GM12873 (cell line): ENCODE data around the gene KCNK15.

Experiments used
- TF ChIP-seq, protein P1 (sequence below): IDR thresholded peaks from 2 replicates; pipeline ENCODE4 v1.5.1; 2012; ENCODE audit warnings: low read depth, mild to moderate bottlenecking, moderate library complexity, low read length, control low read depth; ENCODE audit not compliant: insufficient read depth; ENCODE audit errors: missing control alignments

KCNK15 gene

DNA sequence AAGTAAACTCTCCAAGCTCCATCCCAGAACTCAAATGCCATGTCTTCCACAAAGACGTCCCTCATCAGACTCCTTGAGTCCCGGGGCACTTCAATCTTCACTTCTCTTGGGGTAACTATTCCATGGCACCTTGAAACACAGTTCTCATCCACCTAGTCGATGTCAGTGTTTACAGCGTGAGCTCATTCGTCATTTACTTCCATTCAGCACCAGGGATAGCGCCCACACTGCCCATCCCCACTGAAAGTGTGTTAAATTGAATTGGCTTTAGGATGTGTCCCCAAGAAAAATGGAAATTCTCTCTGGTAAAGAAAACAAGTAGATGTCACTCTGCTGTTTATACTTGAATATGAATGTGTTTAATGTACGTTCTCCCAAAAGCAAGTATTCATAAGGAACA lies 31.3 kb downstream of the KCNK15 start:
- TF ChIP-seq, protein P1, sequence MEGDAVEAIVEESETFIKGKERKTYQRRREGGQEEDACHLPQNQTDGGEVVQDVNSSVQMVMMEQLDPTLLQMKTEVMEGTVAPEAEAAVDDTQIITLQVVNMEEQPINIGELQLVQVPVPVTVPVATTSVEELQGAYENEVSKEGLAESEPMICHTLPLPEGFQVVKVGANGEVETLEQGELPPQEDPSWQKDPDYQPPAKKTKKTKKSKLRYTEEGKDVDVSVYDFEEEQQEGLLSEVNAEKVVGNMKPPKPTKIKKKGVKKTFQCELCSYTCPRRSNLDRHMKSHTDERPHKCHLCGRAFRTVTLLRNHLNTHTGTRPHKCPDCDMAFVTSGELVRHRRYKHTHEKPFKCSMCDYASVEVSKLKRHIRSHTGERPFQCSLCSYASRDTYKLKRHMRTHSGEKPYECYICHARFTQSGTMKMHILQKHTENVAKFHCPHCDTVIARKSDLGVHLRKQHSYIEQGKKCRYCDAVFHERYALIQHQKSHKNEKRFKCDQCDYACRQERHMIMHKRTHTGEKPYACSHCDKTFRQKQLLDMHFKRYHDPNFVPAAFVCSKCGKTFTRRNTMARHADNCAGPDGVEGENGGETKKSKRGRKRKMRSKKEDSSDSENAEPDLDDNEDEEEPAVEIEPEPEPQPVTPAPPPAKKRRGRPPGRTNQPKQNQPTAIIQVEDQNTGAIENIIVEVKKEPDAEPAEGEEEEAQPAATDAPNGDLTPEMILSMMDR = no peak

DNA sequence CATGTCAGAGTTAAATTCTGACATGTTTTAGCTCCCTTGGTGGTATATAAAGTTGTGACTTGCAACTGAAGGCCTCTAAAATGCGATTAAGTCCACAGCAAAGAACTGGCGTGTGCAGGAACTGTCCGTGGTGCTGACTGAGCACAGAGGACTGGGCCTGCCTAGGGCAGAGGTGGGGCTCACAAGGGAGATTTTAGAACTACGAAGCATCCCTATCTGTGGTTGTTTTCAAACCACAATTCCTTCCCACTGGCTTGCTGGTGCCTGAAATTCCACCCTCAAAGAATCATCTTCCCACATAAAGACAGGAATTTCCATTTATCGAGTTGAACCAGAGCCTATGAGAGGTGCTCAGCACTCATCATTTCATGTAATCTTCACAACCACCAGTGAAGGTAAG lies 34.6 kb downstream of the KCNK15 start:
- TF ChIP-seq, protein P1 = no peak

DNA sequence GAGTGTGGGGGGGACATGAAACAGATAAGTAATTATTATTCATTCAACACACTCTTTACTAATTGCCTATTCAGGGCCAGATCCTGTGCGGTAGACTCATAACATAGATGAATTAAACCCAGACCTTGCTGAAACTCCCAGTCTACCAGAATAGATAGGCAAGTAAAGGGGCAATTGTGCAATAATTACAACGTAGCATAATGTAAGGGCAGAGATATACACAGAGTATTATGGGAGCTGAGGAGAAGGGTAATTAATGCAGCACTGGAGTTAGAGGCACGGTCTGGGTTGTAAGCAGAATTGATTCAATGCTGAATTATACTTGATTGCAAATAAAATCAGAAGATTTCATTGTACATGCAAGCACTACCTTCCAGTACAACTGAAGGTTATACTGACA lies 35.5 kb downstream of the KCNK15 start:
- TF ChIP-seq, protein P1 = no peak

DNA sequence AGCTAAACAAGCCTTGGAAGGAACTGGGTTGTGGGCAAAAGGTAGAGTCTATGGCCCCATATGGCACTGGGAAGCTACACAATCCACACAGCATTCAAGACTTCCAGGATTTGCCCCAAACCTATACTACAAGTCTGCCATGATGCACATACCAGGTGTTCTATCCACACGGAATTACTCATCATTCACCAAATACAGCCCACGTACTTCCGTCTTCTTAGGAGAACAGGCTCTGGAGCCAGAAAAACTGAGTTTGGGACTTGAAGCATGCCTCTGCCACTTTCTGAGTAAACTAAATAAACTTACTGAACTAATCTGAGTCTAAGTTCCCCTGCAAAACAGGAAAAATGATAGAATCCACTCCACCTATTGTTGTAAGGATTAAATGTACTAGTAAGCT lies 36.1 kb downstream of the KCNK15 start:
- TF ChIP-seq, protein P1 = no peak

DNA sequence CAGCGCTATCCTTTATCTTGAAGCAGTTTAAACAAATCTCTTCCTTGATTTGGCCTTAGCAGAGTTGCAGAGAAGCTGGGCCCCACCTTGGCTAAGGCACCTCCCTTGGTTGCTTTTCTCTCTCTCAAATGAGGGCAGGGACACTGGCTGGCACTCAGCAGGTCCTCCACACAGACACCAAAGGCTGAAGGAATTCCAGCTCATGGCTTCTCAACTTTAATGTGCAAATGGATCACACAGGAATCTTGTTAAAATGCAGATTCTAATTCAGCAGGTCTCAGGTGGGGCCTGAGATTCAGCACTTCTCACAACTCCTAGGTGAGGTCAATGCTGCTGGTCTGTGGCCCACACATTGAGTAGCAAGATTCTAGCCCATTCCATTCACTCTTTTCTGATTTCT lies 39.0 kb downstream of the KCNK15 start:
- TF ChIP-seq, protein P1 = no peak

DNA sequence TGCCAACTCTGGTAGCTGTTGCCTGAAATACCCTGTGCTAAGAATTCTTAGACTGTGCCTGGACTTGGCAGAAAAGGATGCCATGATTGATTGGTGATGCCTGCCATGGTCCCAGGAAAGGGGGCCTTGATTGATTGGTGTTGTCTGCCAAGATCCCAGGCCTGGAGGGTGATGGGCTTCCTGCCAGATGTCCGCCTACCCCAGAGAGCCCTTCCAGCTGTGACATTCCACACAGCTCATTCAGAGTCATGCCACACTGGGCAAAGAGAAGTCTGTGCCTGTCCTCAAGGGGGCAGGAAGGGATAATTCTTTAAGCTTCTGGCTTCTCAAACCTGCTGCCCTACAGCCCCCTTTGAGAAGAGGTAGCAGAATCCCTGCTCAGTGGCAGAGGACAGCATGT lies 40.1 kb downstream of the KCNK15 start:
- TF ChIP-seq, protein P1 = no peak

DNA sequence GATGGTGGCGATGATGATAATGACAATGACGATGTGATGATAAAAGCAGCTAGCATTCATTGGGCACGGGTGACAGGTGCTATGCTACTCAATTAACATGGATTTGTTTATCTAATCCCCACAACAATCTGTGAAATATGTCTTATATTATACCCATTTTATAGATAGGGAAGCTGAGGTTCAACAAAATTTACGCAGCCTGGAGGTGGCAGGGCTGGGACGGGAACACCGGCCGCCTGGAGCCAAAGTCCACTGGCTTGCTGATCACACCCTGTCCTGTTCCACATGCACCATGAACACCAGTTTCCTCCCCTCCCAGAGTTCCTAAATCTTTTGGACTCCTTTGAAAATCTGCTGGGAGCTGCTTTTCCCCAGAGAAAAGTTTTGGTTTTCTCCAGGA lies 41.6 kb downstream of the KCNK15 start:
- TF ChIP-seq, protein P1 = no peak
